Left kidney (tissue), 2 donors: Measurements from ENCODE around the gene LRRC51. TPM values are rescaled to one million over a fixed set of nuclear protein-coding genes. Genes with fewer than 3 reads are reported as not detected.
"Not testable (repeated sequence)": the region's sequence is repeated elsewhere in the genome, so short reads cannot be mapped to it uniquely, and the experiment has no call there.

Experiments
- DNase-seq: peaks from one replicate; pipeline ENCODE4 v3.0.0-alpha.2; 2013
- polyA plus RNA-seq: library from polyadenylated mRNA; unstranded; fragments of 120-200 nt; gene quantifications from one replicate; pipeline ENCODE4 v1.2.1, GENCODE V29; 2013; ENCODE audit not compliant: insufficient read length

LRRC51 gene
- polyA plus RNA-seq, 1 donor = 33.1 TPM

- no peak for DNase-seq
Observed at GRCh38 chr11:72138821-72139390, 58.3 kb downstream of the LRRC51 start.

- no peak for DNase-seq
Observed at GRCh38 chr11:72139500-72139899, 58.9 kb downstream of the LRRC51 start.

GRCh38 chr11:72140661-72141060 lies 60.0 kb downstream of the LRRC51 start:
- DNase-seq = no peak

- DNase-seq = no peak
Observed at GRCh38 chr11:72141066-72141465, 60.4 kb downstream of the LRRC51 start.

- DNase-seq = not testable (repeated sequence)
Observed at GRCh38 chr11:72142086-72142485, 61.4 kb downstream of the LRRC51 start.

GRCh38 chr11:72142543-72142942 lies 61.9 kb downstream of the LRRC51 start:
- DNase-seq = not testable (repeated sequence)

GRCh38 chr11:72144807-72145565 lies 64.3 kb downstream of the LRRC51 start:
- no peak for DNase-seq

Other genes starting within 250 kb of the LRRC51 start
- gene DEFB108B, start 247.7 kb upstream of the LRRC51 start, polyA plus RNA-seq = 0.23 TPM
- gene DEFB131B, start 202.4 kb upstream of the LRRC51 start, polyA plus RNA-seq = 1.4 TPM
- gene XNDC1N, start 152.3 kb upstream of the LRRC51 start, polyA plus RNA-seq = 10.4 TPM
- 46.7 TPM for gene RNF121, start 151.8 kb upstream of the LRRC51 start, polyA plus RNA-seq
- 16.8 TPM for gene IL18BP, start 81.9 kb upstream of the LRRC51 start, polyA plus RNA-seq
- 300 TPM for gene NUMA1, start 308 bp upstream of the LRRC51 start, polyA plus RNA-seq
- gene LAMTOR1, start 22.4 kb downstream of the LRRC51 start, polyA plus RNA-seq = 111 TPM
- not detected for gene TOMT, start 25.1 kb downstream of the LRRC51 start, polyA plus RNA-seq
- gene ANAPC15, start 31.8 kb downstream of the LRRC51 start, polyA plus RNA-seq = 51.8 TPM
- 1.1 TPM for gene FOLR3, start 54.9 kb downstream of the LRRC51 start, polyA plus RNA-seq
- 50.8 TPM for gene FOLR1, start 111.3 kb downstream of the LRRC51 start, polyA plus RNA-seq
- 8.7 TPM for gene FOLR2, start 135.9 kb downstream of the LRRC51 start, polyA plus RNA-seq
- gene INPPL1, start 143.9 kb downstream of the LRRC51 start, polyA plus RNA-seq = 178 TPM
- not detected for gene PHOX2A, start 163.3 kb downstream of the LRRC51 start, polyA plus RNA-seq